T-cell (primary cell): ENCODE results near the gene ZNF740. TPM values are rescaled to one million over a fixed set of nuclear protein-coding genes. Genes with fewer than 3 reads are reported as not detected.
"Not testable (repeated sequence)": the region's sequence is repeated elsewhere in the genome, so short reads cannot be mapped to it uniquely, and the experiment has no call there.

Source experiments
- ATAC-seq, 4 experiments: fragments of 200-7000 bp in 3 of 4; fragments of 150-1000 bp in 1 of 4; cut with Tn5 transposase; replicated peaks in 1 of 4; 1 replicate in 3 of 4; 2 replicates in 1 of 4; pipeline ENCODE4 v1.10.0; 2021; ENCODE audit warnings: moderate library complexity in 3 of 4, mild to moderate bottlenecking in 2 of 4, moderate number of reproducible peaks in 1 of 4
- CTCF ChIA-PET, 2 donors: fragments of 300-600 bp; sonication (Branson Sonifier 250); formaldehyde crosslinking; loops; one replicate each; lab custom pipeline; 2022; ENCODE audit warnings: antibody characterized with exemption in 2 of 2; lab: Charles Lee
- POLR2A ChIA-PET, 2 donors: fragments of 300-600 bp; sonication (Branson Sonifier 250); formaldehyde crosslinking; loops; one replicate each; lab custom pipeline; 2022; ENCODE audit warnings: antibody characterized with exemption in 2 of 2; lab: Charles Lee
- DNase-seq, 35 experiments: peaks; one replicate each; pipeline versions ENCODE4 v3.0.0 to v3.0.0-alpha.2; 2013 to 2023
- H3K27ac ChIP-seq: one replicate; pipeline ENCODE4 v1.5.1; 2013; ENCODE audit warnings: low read length
- H3K27me3 ChIP-seq, 2 experiments: replicated peaks in 1 of 2; 1 replicate in 1 of 2; 2 replicates in 1 of 2; pipeline versions ENCODE4 v1.6.1 to v1.7.0; 2013; ENCODE audit warnings: low read length in 1 of 2, mixed read lengths in 1 of 2; ENCODE audit not compliant: control insufficient read depth in 2 of 2, insufficient read depth in 2 of 2; ENCODE audit errors: extremely low read depth in 1 of 2
- H3K36me3 ChIP-seq, 2 donors: 1 replicate in 1 of 2; 2 replicates in 1 of 2; pipeline versions ENCODE4 v1.6.1 to v1.7.0; 2013; ENCODE audit warnings: low read length in 1 of 2; ENCODE audit not compliant: control insufficient read depth in 2 of 2, insufficient read depth in 1 of 2; ENCODE audit errors: extremely low read depth in 1 of 2
- H3K4me1 ChIP-seq, 2 experiments: 1 replicate in 1 of 2; 2 replicates in 1 of 2; pipeline versions ENCODE4 v1.6.1 to v1.7.0; 2013; ENCODE audit warnings: low read length in 2 of 2, mixed read lengths in 1 of 2; ENCODE audit not compliant: insufficient read depth in 2 of 2, control insufficient read depth in 1 of 2; ENCODE audit errors: extremely low read depth in 1 of 2
- H3K4me3 ChIP-seq, 2 donors: 1 replicate in 1 of 2; 2 replicates in 1 of 2; pipeline versions ENCODE4 v1.5.1 to v1.7.0; 2013; ENCODE audit warnings: mild to moderate bottlenecking in 2 of 2, low read length in 1 of 2, moderate library complexity in 1 of 2; ENCODE audit not compliant: control insufficient read depth in 1 of 2; ENCODE audit errors: extremely low read depth in 1 of 2
- H3K9me3 ChIP-seq: 2 replicates; pipeline ENCODE4 v1.7.0; 2013
- H3K27ac Mint-ChIP-seq, 2 donors: one replicate each; pipeline ENCODE4 v1.8.0; 2020 to 2021; ENCODE audit warnings: mild to moderate bottlenecking in 2 of 2, mixed read lengths in 2 of 2
- H3K27me3 Mint-ChIP-seq, 2 donors: one replicate each; pipeline ENCODE4 v1.8.0; 2021 to 2022; ENCODE audit warnings: mixed read lengths in 2 of 2
- H3K36me3 Mint-ChIP-seq: one replicate; pipeline ENCODE4 v1.8.0; 2021; ENCODE audit warnings: mixed read lengths
- H3K4me1 Mint-ChIP-seq, 3 donors: one replicate each; pipeline ENCODE4 v1.8.0; 2020 to 2022; ENCODE audit warnings: mixed read lengths in 3 of 3, mild to moderate bottlenecking in 1 of 3
- H3K4me3 Mint-ChIP-seq, 3 donors: one replicate each; pipeline ENCODE4 v1.8.0; 2020 to 2022; ENCODE audit warnings: mild to moderate bottlenecking in 3 of 3, mixed read lengths in 3 of 3, moderate library complexity in 3 of 3
- H3K9me3 Mint-ChIP-seq, 3 donors: one replicate each; pipeline ENCODE4 v1.8.0; 2020 to 2022; ENCODE audit warnings: mixed read lengths in 3 of 3
- WGBS: methylation state at CpG from one replicate; pipeline ENCODE4 v1.1.5; 2013; ENCODE audit warnings: missing lambda C conversion rate; ENCODE audit not compliant: insufficient coverage; 5-methylcytosine and 5-hydroxymethylcytosine counted together
- total RNA-seq, 35 experiments: library from RNA in 6 of 35; stranded (reverse) in 6 of 35; fragments of 120-200 nt in 1 of 35; gene quantifications; one replicate each; pipeline versions ENCODE4 v1.2.1 to v1.2.4 and lab custom pipeline; 2013 to 2026

Gene ZNF740
- total RNA-seq, 5 donors from 2014 or later (not counting 1 experiment from before 2014, with no cell fraction given): 36.4 to 94.2 (median 83.9) TPM

- Histone ChIP-seq H3K9me3 (no peaks in the 10 kb centered on the region), H3K27me3 (no peaks in the 10 kb centered on the region), H3K4me1 (peaks cover 35 to 90% of the 10 kb centered on the region in 2 experiments), H3K27ac (no peak overlapping the region), H3K4me3 (no peak overlapping the region), H3K36me3 (peaks cover 0 to 23% of the 10 kb centered on the region in 2 donors)
- Mint-ChIP-seq H3K27ac (peak overlapping the region; percentile 74 to 88), H3K9me3 (no peaks in the 10 kb centered on the region), H3K36me3 (peaks cover 47% of the 10 kb centered on the region), H3K4me3 (peak overlapping the region; percentile 13 to 74 (median 36)), H3K27me3 (no peaks in the 10 kb centered on the region), H3K4me1 (peaks cover 84 to 90% (median 87%) of the 10 kb centered on the region in 3 donors)
- ChIA-PET POLR2A (interaction anchor here in 1 of 2 donors (0.5 kb wide), 1 partner anchor 195 kb away, joined by 5 read pairs; the partner anchor contains the start of gene EIF4B), CTCF (interaction anchor here (0.5 to 1.2 kb wide), 3 partner anchors 12 to 804 kb away, joined by 3 to 6 read pairs (median 5); no protein-coding TSS in a partner anchor)
- WGBS: 86% methylated on average over 3 of the region's 4 CpGs
- DNase-seq: no peak
- ATAC-seq: no peak
Observed at GRCh38 chr12:53201639-53202038, 21.1 kb downstream of the ZNF740 start.

GRCh38 chr12:53202316-53202715 is 21.8 kb downstream of the ZNF740 start:
- H3K27ac ChIP-seq, DNase-seq, ATAC-seq, H3K4me3 ChIP-seq, H3K9me3 Mint-ChIP-seq, H3K27me3 Mint-ChIP-seq, H3K27me3 ChIP-seq, H3K9me3 ChIP-seq, H3K4me3 Mint-ChIP-seq: not testable (repeated sequence)
- Mint-ChIP-seq H3K4me1 (peaks cover 85 to 90% (median 85%) of the 10 kb centered on the region in 3 donors), H3K27ac (peak overlapping the region in 1 of 2 donors; percentile 88), H3K36me3 (peaks cover 40% of the 10 kb centered on the region)
- WGBS: 100% methylated on average over 2 of the region's 7 CpGs
- Histone ChIP-seq H3K4me1 (peaks cover 40 to 88% of the 10 kb centered on the region in 2 experiments), H3K36me3 (peaks cover 0 to 16% of the 10 kb centered on the region in 2 donors)
- ChIA-PET CTCF (interaction anchor here in 1 of 2 donors (0.7 to 1.2 kb wide), 2 partner anchors 12 to 58 kb away, joined by 3 to 5 read pairs; no protein-coding TSS in a partner anchor), POLR2A (interaction anchor here in 1 of 2 donors (0.5 kb wide), 1 partner anchor 196 kb away, joined by 5 read pairs; the partner anchor contains the start of gene EIF4B)

GRCh38 chr12:53204351-53204750 is 23.8 kb downstream of the ZNF740 start:
- no CpG with 5 or more reads among the region's 1 CpG for WGBS
- H3K36me3 Mint-ChIP-seq: peaks cover 26% of the 10 kb centered on the region

GRCh38 chr12:53205747-53206419 is 25.4 kb downstream of the ZNF740 start:
- DNase-seq: peak in 15 of 35 experiments; percentile 23 to 62 (median 35)

More at GRCh38 chr12:53204351-53204750, 23.8 kb downstream of the ZNF740 start:
- no peak overlapping the region for H3K27ac ChIP-seq
- DNase-seq: no peak
- CTCF ChIA-PET: no interaction called here
- H3K9me3 Mint-ChIP-seq: no peaks in the 10 kb centered on the region
- no peaks in the 10 kb centered on the region for H3K27me3 ChIP-seq
- H3K4me1 Mint-ChIP-seq: peaks cover 87 to 91% (median 87%) of the 10 kb centered on the region in 3 donors
- peak overlapping the region; percentile 69 to 83 (median 78) for H3K4me3 Mint-ChIP-seq
- no peaks in the 10 kb centered on the region for H3K9me3 ChIP-seq
- peak overlapping the region; percentile 83 to 87 for H3K27ac Mint-ChIP-seq
- no peak for ATAC-seq
- peaks cover 0 to 9% of the 10 kb centered on the region in 2 donors for H3K36me3 ChIP-seq
- H3K27me3 Mint-ChIP-seq: no peaks in the 10 kb centered on the region
- H3K4me3 ChIP-seq: no peak overlapping the region
- H3K4me1 ChIP-seq: peaks cover 48 to 88% of the 10 kb centered on the region in 2 experiments
- POLR2A ChIA-PET: interaction anchor here in 1 of 2 donors (0.6 to 1.0 kb wide), 2 partner anchors 24 to 199 kb away, joined by 7 to 15 read pairs; partner anchors contain the start of genes CSAD and ZNF740

GRCh38 chr12:53207042-53207441 is 26.5 kb downstream of the ZNF740 start, which contains the start of gene ITGB7:
TSS of gene ITGB7 (minus strand) at chr12:53207251. CDS start at chr12:53200443, 6,808 bp downstream.
- Mint-ChIP-seq H3K4me3 (peak within 1 kb of the TSS; percentile 78 to 88 (median 83)), H3K4me1 (peaks cover 77 to 81% (median 81%) of the 10 kb centered on the region in 3 donors), H3K9me3 (no peaks in the 10 kb centered on the region), H3K27me3 (no peaks in the 10 kb centered on the region), H3K27ac (peak within 1 kb of the TSS; percentile 97 to 98), H3K36me3 (peaks cover 16% of the 10 kb centered on the region)
- Histone ChIP-seq H3K27ac (peak within 1 kb of the TSS; percentile 76), H3K27me3 (no peaks in the 10 kb centered on the region), H3K4me3 (peak within 1 kb of the TSS; percentile 63 to 93), H3K4me1 (peaks cover 30 to 85% of the 10 kb centered on the region in 2 experiments), H3K9me3 (no peaks in the 10 kb centered on the region), H3K36me3 (peaks cover 8 to 20% of the 10 kb centered on the region in 2 donors)
- DNase-seq (peak; percentile 46 to 79 (median 63)), ATAC-seq (peak; percentile 84 to 91 (median 88))
- WGBS: 0% methylated on average over 2 of the region's 5 CpGs
- CTCF ChIA-PET: interaction anchor here in 1 of 2 donors (0.5 to 1.4 kb wide), 5 partner anchors 9 to 198 kb away, joined by 3 to 4 read pairs (median 3); partner anchors contain the start of gene AAAS
- POLR2A ChIA-PET: interaction anchor here in 1 of 2 donors (0.6 kb wide), 2 partner anchors 112 to 206 kb away, joined by 3 to 4 read pairs; no protein-coding TSS in a partner anchor

More at GRCh38 chr12:53205747-53206419, 25.4 kb downstream of the ZNF740 start:
- Mint-ChIP-seq H3K27me3 (no peaks in the 10 kb centered on the region), H3K36me3 (peaks cover 14% of the 10 kb centered on the region), H3K4me1 (peaks cover 84 to 87% (median 85%) of the 10 kb centered on the region in 3 donors), H3K9me3 (no peaks in the 10 kb centered on the region), H3K4me3 (peak overlapping the region; percentile 78 to 88 (median 83)), H3K27ac (peak overlapping the region; percentile 87 to 91)
- Histone ChIP-seq H3K27ac (peak overlapping the region; percentile 76), H3K27me3 (no peaks in the 10 kb centered on the region), H3K4me3 (peak overlapping the region; percentile 63 to 93), H3K36me3 (peaks cover 0 to 9% of the 10 kb centered on the region in 2 donors), H3K4me1 (peaks cover 36 to 88% of the 10 kb centered on the region in 2 experiments), H3K9me3 (no peaks in the 10 kb centered on the region)
- ChIA-PET POLR2A (no interaction called here), CTCF (no interaction called here)
- 0% methylated on average over 6 of the region's 7 CpGs for WGBS
- ATAC-seq: peak; percentile 42 to 61 (median 53)

GRCh38 chr12:53208435-53208834 is 27.9 kb downstream of the ZNF740 start:
- H3K4me3 ChIP-seq: no peak overlapping the region
- H3K9me3 Mint-ChIP-seq: no peaks in the 10 kb centered on the region
- H3K36me3 Mint-ChIP-seq: peaks cover 23% of the 10 kb centered on the region
- 100% methylated on average over 1 of the region's 2 CpGs for WGBS
- ATAC-seq (no peak), DNase-seq (no peak)
- peaks cover 30 to 80% of the 10 kb centered on the region in 2 experiments for H3K4me1 ChIP-seq
- H3K4me3 Mint-ChIP-seq: peak overlapping the region; percentile 70 to 78 (median 77)
- H3K4me1 Mint-ChIP-seq: peaks cover 69 to 82% (median 76%) of the 10 kb centered on the region in 3 donors
- POLR2A ChIA-PET: interaction anchor here in 1 of 2 donors (0.6 kb wide), 2 partner anchors 108 to 124 kb away, joined by 7 read pairs; no protein-coding TSS in a partner anchor
- peaks cover 12 to 34% of the 10 kb centered on the region in 2 donors for H3K36me3 ChIP-seq
- H3K27me3 Mint-ChIP-seq: no peaks in the 10 kb centered on the region
- peak overlapping the region; percentile 68 for H3K27ac ChIP-seq
- no peaks in the 10 kb centered on the region for H3K9me3 ChIP-seq
- CTCF ChIA-PET: interaction anchor here (0.5 to 3.5 kb wide), 11 partner anchors 8 to 115 kb away, joined by 3 to 12 read pairs (median 4); partner anchors contain the start of genes AAAS (in 1 of the 2) and ESPL1 (in 1 of the 2)
- H3K27me3 ChIP-seq: no peaks in the 10 kb centered on the region
- peak overlapping the region; percentile 97 to 98 for H3K27ac Mint-ChIP-seq
